Measurements from ENCODE around the gene DNMT3A.

DNA sequence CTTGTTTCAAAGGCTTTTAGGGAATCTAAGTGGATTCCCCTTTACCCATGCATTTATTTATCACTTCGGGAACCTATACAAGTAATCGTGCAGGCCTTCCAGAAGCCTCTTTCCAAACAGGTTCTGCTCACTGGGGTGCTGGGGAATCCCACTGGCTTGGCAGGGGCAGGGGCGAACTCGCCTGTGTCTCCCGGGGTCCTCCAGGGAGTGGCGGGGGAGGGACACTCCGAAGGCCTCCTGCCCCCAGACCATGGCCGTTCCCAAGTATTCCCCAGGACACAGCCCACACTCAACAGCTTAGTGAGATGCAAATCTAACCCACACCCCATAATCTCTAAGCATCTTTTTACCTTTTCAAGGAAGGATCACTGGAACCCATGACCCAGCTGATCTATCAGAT, 6.5 kb downstream of the DNMT3A start:
- TF ChIP-seq CTCF (IDR thresholded peaks at IDR 0.05) (no peak), POLR2A (IDR thresholded peaks at IDR 0.05) (no peak), POLR2AphosphoS5 (IDR thresholded peaks at IDR 0.05) (no peak), EP300 (IDR thresholded peaks at IDR 0.05) (no peak)
